ENCODE measurements around the gene MYOM1.

DNA sequence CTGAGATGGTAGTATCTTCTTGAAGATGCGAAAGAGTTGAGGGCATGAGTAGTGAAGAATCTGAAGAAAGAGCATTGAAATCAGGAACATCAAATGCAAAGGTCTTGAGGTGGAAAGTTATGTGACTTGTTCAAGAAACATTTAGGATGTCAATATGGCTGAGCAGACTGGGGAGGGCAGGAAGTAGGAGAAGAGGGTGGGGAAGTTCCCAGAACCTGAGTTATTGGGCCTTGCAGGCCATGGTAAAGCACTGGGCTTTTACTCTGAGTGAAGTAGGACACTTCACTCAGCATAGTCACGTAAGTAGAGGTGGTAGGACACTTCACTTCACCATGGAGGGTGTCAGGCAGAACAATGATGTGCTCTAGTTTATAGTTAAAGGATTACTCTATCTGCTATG is 16.1 kb upstream of the MYOM1 start:
- no peak for TF ChIP-seq POLR2A (IDR thresholded peaks at IDR 0.05)
- TF ChIP-seq, protein P1, sequence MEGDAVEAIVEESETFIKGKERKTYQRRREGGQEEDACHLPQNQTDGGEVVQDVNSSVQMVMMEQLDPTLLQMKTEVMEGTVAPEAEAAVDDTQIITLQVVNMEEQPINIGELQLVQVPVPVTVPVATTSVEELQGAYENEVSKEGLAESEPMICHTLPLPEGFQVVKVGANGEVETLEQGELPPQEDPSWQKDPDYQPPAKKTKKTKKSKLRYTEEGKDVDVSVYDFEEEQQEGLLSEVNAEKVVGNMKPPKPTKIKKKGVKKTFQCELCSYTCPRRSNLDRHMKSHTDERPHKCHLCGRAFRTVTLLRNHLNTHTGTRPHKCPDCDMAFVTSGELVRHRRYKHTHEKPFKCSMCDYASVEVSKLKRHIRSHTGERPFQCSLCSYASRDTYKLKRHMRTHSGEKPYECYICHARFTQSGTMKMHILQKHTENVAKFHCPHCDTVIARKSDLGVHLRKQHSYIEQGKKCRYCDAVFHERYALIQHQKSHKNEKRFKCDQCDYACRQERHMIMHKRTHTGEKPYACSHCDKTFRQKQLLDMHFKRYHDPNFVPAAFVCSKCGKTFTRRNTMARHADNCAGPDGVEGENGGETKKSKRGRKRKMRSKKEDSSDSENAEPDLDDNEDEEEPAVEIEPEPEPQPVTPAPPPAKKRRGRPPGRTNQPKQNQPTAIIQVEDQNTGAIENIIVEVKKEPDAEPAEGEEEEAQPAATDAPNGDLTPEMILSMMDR (IDR thresholded peaks at IDR 0.05): no peak
